Activated T-helper 9 cell treated with anti-CD3 and anti-CD28 coated beads, Interleukin-2, amount 50 U/mL, for 16 hours (primary cell): ENCODE data around the gene ROBO3.

Experiments
- DNase-seq: peaks from one replicate; pipeline ENCODE4 v3.0.0-alpha.2; 2020; ENCODE audit warnings: low read depth

Gene ROBO3

GRCh38 chr11:124920356-124920755 is 55.1 kb downstream of the ROBO3 start:
- DNase-seq, result no peak

GRCh38 chr11:124920870-124921609 is 55.8 kb downstream of the ROBO3 start:
- peak; percentile 61 for DNase-seq

GRCh38 chr11:124922831-124923230 is 57.6 kb downstream of the ROBO3 start:
- DNase-seq, result no peak

GRCh38 chr11:124923296-124923695 is 58.1 kb downstream of the ROBO3 start:
- no peak for DNase-seq

- no peak for DNase-seq
These were observed 63.9 kb downstream of the ROBO3 start for GRCh38 chr11:124928942-124929665.

- no peak for DNase-seq
These were observed 65.6 kb downstream of the ROBO3 start for GRCh38 chr11:124930799-124931198.
